GM21723 (cell line): ENCODE data around the gene PRKAR2B.

Experiments used
- ATAC-seq: cut with Tn5 transposase; IDR thresholded peaks from one replicate; pipeline ENCODE4 v1.9.1; 2021; ENCODE audit warnings: mild to moderate bottlenecking, moderate library complexity; ENCODE audit not compliant: unreplicated experiment

Gene PRKAR2B

GRCh38 chr7:107173691-107174406 is 129.3 kb downstream of the PRKAR2B start:
- peak; percentile 59 for ATAC-seq

GRCh38 chr7:107179326-107180164 is 135.0 kb downstream of the PRKAR2B start:
- no peak for ATAC-seq

- ATAC-seq, result no peak
Measured at GRCh38 chr7:107180378-107180777, 135.9 kb downstream of the PRKAR2B start.

- no peak for ATAC-seq
Measured at GRCh38 chr7:107181172-107181571, 136.7 kb downstream of the PRKAR2B start.

- no peak for ATAC-seq
Measured at GRCh38 chr7:107185716-107186115, 141.2 kb downstream of the PRKAR2B start.

- no peak for ATAC-seq
Measured at GRCh38 chr7:107186240-107186639, 141.7 kb downstream of the PRKAR2B start.

GRCh38 chr7:107187774-107188173 is 143.3 kb downstream of the PRKAR2B start:
- ATAC-seq, result no peak

- ATAC-seq, result no peak
Measured at GRCh38 chr7:107190090-107190489, 145.6 kb downstream of the PRKAR2B start.

- ATAC-seq, result no peak
Measured at GRCh38 chr7:107194052-107194451, 149.5 kb downstream of the PRKAR2B start.

GRCh38 chr7:107196834-107197610 is 152.5 kb downstream of the PRKAR2B start:
- ATAC-seq, result no peak

GRCh38 chr7:107201795-107202450 is 157.4 kb downstream of the PRKAR2B start:
- ATAC-seq, result no peak

- ATAC-seq, result no peak
Measured at GRCh38 chr7:107203607-107204006, 159.1 kb downstream of the PRKAR2B start.

- no peak for ATAC-seq
Measured at GRCh38 chr7:107206136-107206535, 161.6 kb downstream of the PRKAR2B start.

- ATAC-seq, result no peak
Measured at GRCh38 chr7:107206706-107207105, 162.2 kb downstream of the PRKAR2B start.

- no peak for ATAC-seq
Measured at GRCh38 chr7:107207459-107207858, 163.0 kb downstream of the PRKAR2B start.

GRCh38 chr7:107208024-107208521 is 163.6 kb downstream of the PRKAR2B start:
- no peak for ATAC-seq

GRCh38 chr7:107208563-107208962 is 164.1 kb downstream of the PRKAR2B start:
- ATAC-seq, result no peak

- ATAC-seq, result no peak
Measured at GRCh38 chr7:107209565-107209964, 165.1 kb downstream of the PRKAR2B start.

GRCh38 chr7:107210400-107210799 is 165.9 kb downstream of the PRKAR2B start:
- ATAC-seq, result no peak
